Effector memory CD4-positive, alpha-beta T cell (primary cell): Measurements from ENCODE around the gene EXTL1.
A peak's percentile ranks its signal among the peaks of the same experiment; 100 is the strongest.

Source experiments
- DNase-seq, 3 donors: peaks; one replicate each; pipeline ENCODE4 v3.0.0-alpha.2; 2020
- H3K27ac ChIP-seq: 2 replicates; pipeline ENCODE4 v1.7.0; 2013; ENCODE audit warnings: mild to moderate bottlenecking, low read length, moderate library complexity; ENCODE audit not compliant: insufficient read depth, poor library complexity, severe bottlenecking
- H3K27me3 ChIP-seq: replicated peaks from 2 replicates; pipeline ENCODE4 v1.7.0; 2013; ENCODE audit warnings: mild to moderate bottlenecking, low read length; ENCODE audit not compliant: insufficient read depth, control insufficient read depth, poor library complexity, severe bottlenecking
- H3K36me3 ChIP-seq: 2 replicates; pipeline ENCODE4 v1.7.0; 2013; ENCODE audit warnings: mild to moderate bottlenecking, low read length, moderate library complexity; ENCODE audit not compliant: control insufficient read depth, insufficient read depth
- H3K4me1 ChIP-seq: 2 replicates; pipeline ENCODE4 v1.7.0; 2013; ENCODE audit warnings: low read length, mild to moderate bottlenecking; ENCODE audit not compliant: control insufficient read depth, insufficient read depth, poor library complexity, severe bottlenecking
- H3K4me3 ChIP-seq: 2 replicates; pipeline ENCODE4 v1.7.0; 2013; ENCODE audit warnings: low read length, low read depth, mild to moderate bottlenecking; ENCODE audit not compliant: insufficient read depth, poor library complexity, severe bottlenecking
- H3K9me3 ChIP-seq: 2 replicates; pipeline ENCODE4 v1.7.0; 2013; ENCODE audit warnings: mild to moderate bottlenecking, low read length, moderate library complexity; ENCODE audit not compliant: control insufficient read depth

EXTL1 gene

GRCh38 chr1:26032656-26033357, 11.2 kb downstream of the EXTL1 start:
- Histone ChIP-seq H3K4me1 (peaks cover 9% of the 10 kb centered on the region), H3K27ac (no peak overlapping the region), H3K36me3 (no peaks in the 10 kb centered on the region), H3K9me3 (no peaks in the 10 kb centered on the region), H3K27me3 (no peaks in the 10 kb centered on the region), H3K4me3 (no peak overlapping the region)
- no peak for DNase-seq

- Histone ChIP-seq H3K36me3 (no peaks in the 10 kb centered on the region), H3K27me3 (no peaks in the 10 kb centered on the region), H3K27ac (peak overlapping the region; percentile 73), H3K4me3 (peak overlapping the region; percentile 98), H3K9me3 (no peaks in the 10 kb centered on the region), H3K4me1 (peaks cover 9% of the 10 kb centered on the region)
- DNase-seq, result no peak
These were observed 13.1 kb downstream of the EXTL1 start for GRCh38 chr1:26034504-26035202.

- Histone ChIP-seq H3K9me3 (no peaks in the 10 kb centered on the region), H3K27ac (peak overlapping the region; percentile 73), H3K4me3 (peak overlapping the region; percentile 98), H3K4me1 (peaks cover 9% of the 10 kb centered on the region), H3K27me3 (no peaks in the 10 kb centered on the region), H3K36me3 (no peaks in the 10 kb centered on the region)
- peak; percentile 85 to 91 (median 85) for DNase-seq
These were observed 13.8 kb downstream of the EXTL1 start for GRCh38 chr1:26035203-26035958.

DNA sequence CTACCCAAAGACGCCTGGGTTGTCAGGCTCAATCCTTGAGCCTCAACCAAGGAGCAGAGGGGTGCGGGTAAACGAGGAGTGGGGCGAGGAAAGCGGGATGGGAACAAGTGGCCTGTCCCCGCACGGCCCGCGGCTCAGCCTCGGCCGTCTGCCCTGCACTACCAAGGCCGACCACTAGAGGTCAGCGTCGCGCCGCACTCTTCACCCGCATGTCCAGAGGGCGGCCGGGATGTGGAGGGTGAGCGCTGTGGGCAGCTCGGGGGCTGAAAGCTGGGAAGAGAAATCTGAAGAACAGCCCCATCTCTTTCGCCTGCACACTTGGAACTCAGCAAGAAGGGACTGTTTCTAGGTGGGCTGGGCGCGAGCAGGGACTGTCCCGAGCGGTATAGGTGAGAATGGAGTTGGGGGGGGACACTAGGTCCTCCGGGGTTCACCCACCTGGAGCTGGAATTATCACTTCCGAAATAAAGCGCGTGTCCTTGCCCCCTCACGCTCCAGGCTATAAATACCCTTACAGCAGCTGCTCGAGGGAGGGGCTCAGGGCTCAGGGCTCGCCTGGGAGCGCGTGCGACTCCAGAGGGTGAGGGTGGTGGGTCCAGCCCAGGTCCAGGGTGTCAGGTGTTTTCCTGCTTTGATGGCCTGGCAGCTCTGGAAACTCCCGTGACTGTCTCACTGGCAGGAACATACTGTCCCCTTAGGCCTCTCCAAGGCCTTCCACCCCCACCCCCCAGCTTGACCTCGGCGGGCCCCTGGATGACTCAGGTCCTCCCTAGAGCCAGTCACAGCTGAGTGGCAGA, 14.6 kb downstream of the EXTL1 start:
- peak overlapping the region; percentile 73 for H3K27ac ChIP-seq
- no peaks in the 10 kb centered on the region for H3K9me3 ChIP-seq
- H3K4me1 ChIP-seq, result peaks cover 9% of the 10 kb centered on the region
- DNase-seq, result peak; percentile 51 to 61 (median 54)
- H3K27me3 ChIP-seq, result no peaks in the 10 kb centered on the region
- H3K4me3 ChIP-seq, result peak overlapping the region; percentile 98
- no peaks in the 10 kb centered on the region for H3K36me3 ChIP-seq

GRCh38 chr1:26036756-26037281, 15.2 kb downstream of the EXTL1 start:
- no peak overlapping the region for H3K27ac ChIP-seq
- H3K9me3 ChIP-seq, result no peaks in the 10 kb centered on the region
- H3K36me3 ChIP-seq, result no peaks in the 10 kb centered on the region
- no peaks in the 10 kb centered on the region for H3K27me3 ChIP-seq
- DNase-seq, result no peak
- peaks cover 9% of the 10 kb centered on the region for H3K4me1 ChIP-seq
- no peak overlapping the region for H3K4me3 ChIP-seq

- Histone ChIP-seq H3K4me3 (no peak overlapping the region), H3K27me3 (peaks cover 4% of the 10 kb centered on the region), H3K9me3 (no peaks in the 10 kb centered on the region), H3K4me1 (peaks cover 9% of the 10 kb centered on the region), H3K36me3 (no peaks in the 10 kb centered on the region), H3K27ac (no peak overlapping the region)
- DNase-seq, result no peak
These were observed 16.3 kb downstream of the EXTL1 start for GRCh38 chr1:26037904-26038303.

GRCh38 chr1:26038477-26038876, 16.9 kb downstream of the EXTL1 start:
- no peak for DNase-seq
- H3K4me1 ChIP-seq, result peaks cover 9% of the 10 kb centered on the region
- H3K36me3 ChIP-seq, result no peaks in the 10 kb centered on the region
- no peak overlapping the region for H3K27ac ChIP-seq
- no peak overlapping the region for H3K4me3 ChIP-seq
- peaks cover 4% of the 10 kb centered on the region for H3K27me3 ChIP-seq
- no peaks in the 10 kb centered on the region for H3K9me3 ChIP-seq

- H3K4me3 ChIP-seq, result no peak overlapping the region
- no peaks in the 10 kb centered on the region for H3K36me3 ChIP-seq
- H3K4me1 ChIP-seq, result peaks cover 9% of the 10 kb centered on the region
- no peak for DNase-seq
- H3K27ac ChIP-seq, result no peak overlapping the region
- H3K9me3 ChIP-seq, result no peaks in the 10 kb centered on the region
- peaks cover 4% of the 10 kb centered on the region for H3K27me3 ChIP-seq
These were observed 17.3 kb downstream of the EXTL1 start for GRCh38 chr1:26038904-26039303.

DNA sequence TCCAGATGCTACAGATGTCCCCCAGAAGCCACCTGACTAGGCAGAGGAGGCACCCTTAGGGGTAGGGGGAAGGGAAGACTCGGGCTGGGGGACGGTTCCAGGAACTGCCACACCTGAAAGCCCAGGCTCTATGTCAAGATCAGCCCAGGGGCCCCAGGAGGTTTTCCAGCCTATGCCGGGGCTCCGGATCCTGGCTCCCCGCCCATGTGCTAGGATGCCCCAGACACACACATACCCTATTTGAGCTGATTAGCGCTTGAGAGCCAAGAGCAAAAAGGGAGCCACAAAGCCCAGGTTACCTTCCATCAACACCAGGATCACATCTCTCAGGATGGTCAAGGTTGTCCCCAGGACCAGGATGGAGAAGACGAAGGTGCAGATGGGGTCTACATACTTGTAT, 19.8 kb downstream of the EXTL1 start:
- Histone ChIP-seq H3K27me3 (peaks cover 20% of the 10 kb centered on the region), H3K36me3 (no peaks in the 10 kb centered on the region), H3K4me1 (peaks cover 3% of the 10 kb centered on the region), H3K9me3 (no peaks in the 10 kb centered on the region), H3K4me3 (no peak overlapping the region), H3K27ac (no peak overlapping the region)
- DNase-seq, result no peak
